HG02763 (cell line): ENCODE measurements around the gene ZER1.
A peak's percentile ranks its signal among the peaks of the same experiment; 100 is the strongest.
"Not testable (repeated sequence)": the region's sequence is repeated elsewhere in the genome, so short reads cannot be mapped to it uniquely, and the experiment has no call there.

Source experiments
- ATAC-seq: cut with Tn5 transposase; IDR thresholded peaks from one replicate; pipeline ENCODE4 v1.9.1; 2021; ENCODE audit warnings: mild to moderate bottlenecking, moderate library complexity; ENCODE audit not compliant: unreplicated experiment

Gene ZER1

DNA sequence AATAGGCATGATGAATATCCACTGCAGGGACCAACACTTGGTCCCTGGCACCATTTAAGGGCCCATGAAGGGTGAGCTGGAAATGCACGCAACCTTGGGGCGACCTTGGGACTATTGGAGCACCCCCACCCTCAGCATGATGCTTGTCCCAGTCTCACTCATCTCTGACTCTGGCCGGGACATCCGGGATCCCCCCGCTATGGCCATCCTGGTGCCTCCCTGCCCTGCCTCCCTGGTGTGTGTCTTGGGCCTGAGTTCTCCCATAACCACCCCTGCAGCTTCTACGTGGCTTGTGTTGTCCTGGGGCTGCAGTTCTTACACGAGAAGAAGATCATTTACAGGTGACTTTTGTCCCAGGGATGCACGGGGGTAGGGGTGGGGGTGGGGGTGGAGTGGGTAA is 53.7 kb downstream of the ZER1 start:
- no peak for ATAC-seq

- ATAC-seq: no peak
Observed at GRCh38 chr9:128716581-128717254, 55.0 kb downstream of the ZER1 start.

GRCh38 chr9:128715436-128715750 is 56.3 kb downstream of the ZER1 start:
- no peak for ATAC-seq

DNA sequence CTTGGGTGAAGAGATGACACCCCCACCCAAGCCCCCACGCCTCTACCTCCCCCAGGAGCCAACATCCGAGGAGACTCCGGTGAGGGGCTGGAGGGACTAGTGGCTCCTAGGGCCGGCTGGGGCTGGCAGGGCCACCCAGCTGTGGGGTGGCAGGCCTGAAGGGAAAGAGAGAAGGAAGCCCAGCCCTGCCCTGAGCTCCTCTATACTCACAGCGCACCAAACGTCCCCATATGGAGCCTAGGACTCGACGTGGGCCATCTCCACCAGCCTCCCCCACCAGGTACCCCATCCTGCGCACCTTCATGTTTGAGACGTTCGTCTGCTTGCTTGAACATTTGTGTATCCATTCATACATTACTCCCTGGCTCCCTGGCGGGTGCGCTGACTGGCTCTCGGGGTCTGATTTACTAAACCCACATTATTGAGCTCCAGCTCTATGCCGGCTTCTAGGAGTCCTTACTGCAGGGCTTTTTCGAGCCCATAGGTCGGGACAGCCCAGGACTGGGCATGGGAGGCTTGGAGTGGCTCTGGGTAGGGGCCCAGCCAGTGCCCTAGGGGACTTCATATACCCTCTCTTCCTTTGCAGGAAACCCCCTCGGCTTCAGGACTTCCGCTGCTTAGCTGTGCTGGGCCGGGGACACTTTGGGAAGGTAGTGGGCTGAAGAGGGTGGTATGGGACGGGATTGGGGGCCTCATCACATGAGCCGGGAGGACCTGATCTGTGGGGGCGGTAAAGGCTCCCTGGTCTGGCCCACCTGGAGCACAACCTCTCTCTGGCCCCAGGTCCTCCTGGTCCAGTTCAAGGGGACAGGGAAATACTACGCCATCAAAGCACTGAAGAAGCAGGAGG is 56.9 kb downstream of the ZER1 start:
- no peak for ATAC-seq

DNA sequence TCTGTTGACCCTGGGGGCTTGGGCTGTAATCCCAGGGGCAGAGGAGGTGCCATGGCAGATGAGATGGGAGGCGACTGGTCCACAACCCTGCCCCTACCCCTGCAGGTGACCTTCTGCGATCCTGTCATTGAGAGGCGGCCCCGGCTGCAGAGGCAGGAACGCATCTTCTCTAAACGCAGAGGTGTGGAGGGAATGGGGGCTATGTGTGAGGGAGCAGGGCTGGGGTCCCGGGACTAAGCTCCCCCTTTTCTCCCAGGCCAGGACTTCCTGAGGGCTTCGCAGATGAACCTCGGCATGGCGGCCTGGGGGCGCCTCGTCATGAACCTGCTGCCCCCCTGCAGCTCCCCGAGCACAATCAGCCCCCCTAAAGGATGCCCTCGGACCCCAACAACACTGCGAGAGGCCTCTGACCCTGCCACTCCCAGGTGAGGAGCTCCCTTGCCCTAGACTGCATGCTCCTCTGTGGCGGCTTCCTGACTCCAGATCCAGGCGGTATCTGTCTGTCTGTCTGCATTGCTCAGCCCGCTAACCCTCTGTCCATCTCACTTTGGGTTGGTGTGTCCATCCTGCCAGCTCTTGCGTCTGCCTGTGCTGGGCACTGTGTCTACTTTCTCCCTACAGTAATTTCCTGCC is 57.7 kb downstream of the ZER1 start:
- no peak for ATAC-seq

GRCh38 chr9:128713411-128713780 is 58.3 kb downstream of the ZER1 start:
- no peak for ATAC-seq

GRCh38 chr9:128712451-128713410 is 59.0 kb downstream of the ZER1 start:
- ATAC-seq: no peak

GRCh38 chr9:128707446-128707845 is 64.3 kb downstream of the ZER1 start:
- no peak for ATAC-seq

GRCh38 chr9:128706671-128707381 is 64.9 kb downstream of the ZER1 start:
- no peak for ATAC-seq

DNA sequence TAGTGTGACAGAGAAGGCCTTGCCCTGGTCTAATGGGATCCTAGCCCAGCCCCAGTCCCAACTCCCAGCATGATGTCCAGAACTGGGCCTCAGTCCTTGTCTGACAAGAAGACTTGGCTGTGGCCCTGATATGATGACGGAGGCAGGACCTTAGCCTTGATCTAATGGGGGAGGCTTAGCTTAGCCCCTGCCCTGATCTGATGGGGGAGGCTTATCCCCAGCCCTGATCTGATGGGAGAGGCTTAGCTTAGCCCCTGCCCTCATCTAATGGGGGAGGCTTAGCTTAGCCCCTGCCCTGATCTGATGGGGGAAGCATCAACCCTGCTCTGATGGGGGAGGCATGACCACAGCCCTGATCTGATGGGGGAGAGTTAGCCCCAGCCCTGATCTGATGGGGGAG is 65.7 kb downstream of the ZER1 start:
- no peak for ATAC-seq

GRCh38 chr9:128705051-128705965 is 66.4 kb downstream of the ZER1 start:
- no peak for ATAC-seq

DNA sequence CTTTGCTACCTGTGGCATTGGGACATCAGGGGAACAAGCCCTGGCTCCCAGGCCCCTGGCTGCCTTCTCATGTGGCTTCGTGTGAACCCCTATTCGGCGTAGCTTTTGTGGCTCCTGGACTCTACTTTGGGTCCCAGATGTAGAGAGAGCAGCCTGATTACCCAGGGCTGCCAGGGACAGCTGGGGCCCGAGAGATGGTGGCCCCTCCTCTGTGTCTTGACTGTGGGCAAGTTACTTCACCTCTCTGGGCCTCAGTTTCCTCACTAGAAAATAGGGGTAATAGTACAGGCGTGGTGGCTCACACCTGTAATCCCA is 67.4 kb downstream of the ZER1 start:
- ATAC-seq: no peak

GRCh38 chr9:128703616-128704355 is 67.9 kb downstream of the ZER1 start:
- no peak for ATAC-seq

GRCh38 chr9:128702949-128703615 is 68.6 kb downstream of the ZER1 start:
- no peak for ATAC-seq

GRCh38 chr9:128702445-128702948 is 69.2 kb downstream of the ZER1 start, which contains the start of gene PKN3:
PKN3 (plus strand) TSS chr9:128702503; CDS start chr9:128702916, 413 bp downstream.
- ATAC-seq: peak; percentile 80

DNA sequence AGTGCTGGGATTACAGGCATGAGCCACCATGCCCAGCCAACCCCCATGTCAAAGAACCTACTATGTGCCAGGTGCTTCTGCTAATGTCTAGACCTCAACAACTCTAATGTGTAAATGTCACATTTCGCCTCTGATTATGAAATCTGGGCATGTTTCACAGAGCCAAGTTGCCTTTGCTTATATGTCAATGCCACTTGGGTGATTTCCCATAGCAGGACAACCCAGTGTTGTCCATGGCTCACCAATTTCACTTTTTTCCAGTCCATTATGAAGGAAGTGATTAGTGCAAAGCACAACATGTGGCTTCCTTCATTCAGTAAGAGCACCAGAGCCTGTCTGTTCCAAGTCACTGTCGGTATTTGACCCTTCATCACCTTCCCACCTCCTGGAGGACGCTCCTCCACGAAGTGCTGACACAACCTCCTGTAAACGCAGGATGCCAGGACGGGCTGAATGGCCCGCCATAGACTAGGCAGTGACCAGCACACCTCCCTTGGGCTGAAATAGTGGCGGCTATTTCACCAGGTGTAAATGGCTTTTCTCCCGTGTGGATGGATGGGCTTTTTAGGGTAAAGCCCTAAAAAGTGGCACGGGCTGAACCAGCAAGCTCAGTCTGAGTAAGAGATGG is 70.4 kb downstream of the ZER1 start:
- ATAC-seq: no peak

DNA sequence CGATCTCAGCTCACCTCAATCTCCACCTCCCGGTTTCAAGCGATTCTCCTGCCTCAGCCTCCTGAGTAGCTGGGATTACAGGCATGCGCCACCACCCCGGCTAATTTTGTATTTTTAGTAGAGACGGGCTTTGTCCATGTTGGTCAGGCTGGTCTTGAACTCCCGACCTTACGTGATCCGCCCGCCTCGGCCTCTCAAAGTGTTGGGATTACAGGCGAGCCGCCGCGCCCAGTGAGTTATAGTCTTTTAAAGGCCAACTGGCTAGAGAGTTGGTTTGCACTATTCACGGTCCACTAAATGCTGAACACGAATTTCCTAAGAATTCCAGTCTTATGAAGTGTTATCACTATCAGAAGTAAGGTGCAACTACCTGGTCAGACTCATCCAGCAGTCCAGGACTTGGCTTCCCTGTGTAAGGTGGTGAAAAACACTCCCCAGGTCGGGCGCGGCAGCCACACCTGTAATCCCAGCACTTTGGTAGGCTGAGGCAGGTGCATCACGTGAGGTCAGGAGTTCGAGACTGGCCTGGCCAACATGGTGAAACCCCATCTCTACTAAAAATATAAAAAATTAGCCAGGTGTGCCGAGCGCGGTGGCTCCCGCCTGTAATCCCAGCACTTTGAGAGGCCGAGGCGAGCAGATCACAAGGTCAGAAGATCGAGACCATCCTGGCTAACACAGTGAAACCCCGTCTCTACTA is 72.5 kb downstream of the ZER1 start:
- not testable (repeated sequence) for ATAC-seq
